Hypothalamus (tissue), 51 donors: ENCODE measurements around the gene CAV3.

Experiments
- DNase-seq, 51 donors: peaks; one replicate each; lab custom pipeline; 2025; lab: John Stamatoyannopoulos, UW

Gene CAV3

GRCh38 chr3:8780279-8780678, 46.7 kb downstream of the CAV3 start:
- DNase-seq: no peak

- DNase-seq: peak in 18 of 51 donors; percentile 7 to 73 (median 28)
Observed at GRCh38 chr3:8784676-8785435, 51.3 kb downstream of the CAV3 start.

GRCh38 chr3:8790529-8790928, 56.9 kb downstream of the CAV3 start:
- no peak for DNase-seq

GRCh38 chr3:8793242-8793641, 59.6 kb downstream of the CAV3 start:
- no peak for DNase-seq

- no peak for DNase-seq
Observed at GRCh38 chr3:8794247-8794646, 60.6 kb downstream of the CAV3 start.
